Tibial nerve (tissue), 4 donors: Measurements from ENCODE around the gene MUC2. TPM values are rescaled to one million over a fixed set of nuclear protein-coding genes. Genes with fewer than 3 reads are reported as not detected.

ENCODE experiments used
- DNase-seq, 2 donors: peaks; one replicate each; pipeline ENCODE4 v3.0.0-alpha.2; 2019; ENCODE audit warnings: low spot score in 2 of 2
- H3K27ac ChIP-seq, 4 donors: fragments of 200-600 bp; sonication (generic) in 3 of 4; one replicate each; pipeline ENCODE4 v1.5.1; 2017 to 2019; ENCODE audit warnings: mild to moderate bottlenecking in 1 of 4
- H3K27me3 ChIP-seq, 2 donors: fragments of 200-600 bp; sonication (generic) in 1 of 2; one replicate each; pipeline versions ENCODE4 v1.5.1 to v1.6.0; 2017 to 2019
- H3K36me3 ChIP-seq, 3 donors: fragments of 200-600 bp; sonication (generic); one replicate each; pipeline ENCODE4 v1.5.1; 2018 to 2019
- H3K4me1 ChIP-seq, 4 donors: fragments of 200-600 bp; sonication (generic) in 3 of 4; one replicate each; pipeline ENCODE4 v1.5.1; 2017 to 2019
- H3K4me3 ChIP-seq, 4 donors: fragments of 200-600 bp; sonication (generic) in 3 of 4; one replicate each; pipeline ENCODE4 v1.5.1; 2017 to 2019; ENCODE audit warnings: mild to moderate bottlenecking in 1 of 4, moderate library complexity in 1 of 4
- H3K9me3 ChIP-seq, 4 donors: fragments of 200-600 bp; sonication (generic) in 3 of 4; one replicate each; pipeline ENCODE4 v1.5.1; 2017 to 2019
- CTCF ChIP-seq, 5 experiments: fragments of 200-600 bp in 3 of 5; fragments of 450-650 bp in 2 of 5; sonication (generic) in 3 of 5; IDR thresholded peaks; one replicate each; pipeline ENCODE4 v1.5.1; 2016 to 2019; ENCODE audit warnings: antibody characterized with exemption in 5 of 5, mild to moderate bottlenecking in 3 of 5, moderate library complexity in 2 of 5
- EP300 ChIP-seq, 2 donors: sonication (generic); formaldehyde crosslinking; IDR thresholded peaks; one replicate each; pipeline ENCODE4 v1.6.1; 2017; ENCODE audit warnings: antibody characterized with exemption in 2 of 2, mild to moderate bottlenecking in 1 of 2
- POLR2A ChIP-seq, 2 donors: fragments of 450-650 bp; IDR thresholded peaks; one replicate each; pipeline ENCODE4 v1.6.1; 2017; ENCODE audit warnings: antibody characterized with exemption in 2 of 2, mild to moderate bottlenecking in 2 of 2, moderate library complexity in 2 of 2
- WGBS, 2 donors: methylation state at CpG; one replicate each; pipeline ENCODE4 v1.1.5; 2018; 5-methylcytosine and 5-hydroxymethylcytosine counted together
- total RNA-seq, 4 donors: library from RNA; depleted of rRNA; stranded (reverse); fragments of >200 nt; gene quantifications; one replicate each; pipeline ENCODE4 v1.1.0, GENCODE V29; 2016

MUC2 gene
- total RNA-seq, 4 donors from 2014 or later: not detected

DNA sequence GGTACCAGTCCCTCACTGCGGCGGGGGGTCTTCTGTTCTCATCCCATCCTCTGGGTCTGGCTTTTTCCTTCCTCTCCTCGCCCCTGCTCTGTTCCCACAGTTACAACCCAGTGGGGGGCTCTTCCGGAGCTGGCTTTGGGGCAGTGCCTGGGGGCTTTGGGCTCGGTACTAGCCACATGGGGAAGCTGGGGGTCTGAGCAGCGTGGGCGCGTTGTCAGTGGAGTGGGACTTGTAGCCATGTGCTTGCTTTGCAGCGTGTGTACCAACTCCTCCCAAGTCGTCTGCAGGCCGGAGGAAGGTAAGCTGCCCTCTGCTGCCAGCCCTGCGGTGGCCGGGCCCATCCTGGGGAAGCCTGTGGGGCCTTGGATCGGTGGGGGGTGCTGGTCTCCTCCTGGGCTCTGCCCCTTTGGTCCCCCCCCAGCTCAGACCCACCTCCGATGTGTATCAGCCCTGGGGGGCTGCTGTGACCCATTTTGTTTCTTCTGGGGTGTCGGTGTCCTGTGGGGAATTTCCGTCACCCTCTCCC is 17.5 kb downstream of the MUC2 start:
- no peak overlapping the region for H3K4me3 ChIP-seq
- no peak for DNase-seq
- no peaks in the 10 kb centered on the region for H3K27me3 ChIP-seq
- no peaks in the 10 kb centered on the region for H3K36me3 ChIP-seq
- WGBS, 2 donors: 69 to 70% methylated on average over 16 to 17 of the region's 17 CpGs
- no peaks in the 10 kb centered on the region for H3K9me3 ChIP-seq
- TF ChIP-seq POLR2A (IDR thresholded peaks at IDR 0.05) (no peak), EP300 (IDR thresholded peaks at IDR 0.05) (no peak), CTCF (IDR thresholded peaks at IDR 0.05) (no peak)
- H3K4me1 ChIP-seq: no peaks in the 10 kb centered on the region
- H3K27ac ChIP-seq: no peak overlapping the region

- DNase-seq: no peak
- TF ChIP-seq CTCF (IDR thresholded peaks at IDR 0.05) (no peak), EP300 (IDR thresholded peaks at IDR 0.05) (no peak), POLR2A (IDR thresholded peaks at IDR 0.05) (no peak)
- Histone ChIP-seq H3K36me3 (no peaks in the 10 kb centered on the region), H3K27me3 (no peaks in the 10 kb centered on the region), H3K9me3 (no peaks in the 10 kb centered on the region), H3K4me1 (no peaks in the 10 kb centered on the region), H3K4me3 (no peak overlapping the region), H3K27ac (no peak overlapping the region)
- 73 to 76% methylated on average over 7 of the region's 7 CpGs for WGBS, 2 donors
These were observed 18.2 kb downstream of the MUC2 start for GRCh38 chr11:1092919-1093318.

DNA sequence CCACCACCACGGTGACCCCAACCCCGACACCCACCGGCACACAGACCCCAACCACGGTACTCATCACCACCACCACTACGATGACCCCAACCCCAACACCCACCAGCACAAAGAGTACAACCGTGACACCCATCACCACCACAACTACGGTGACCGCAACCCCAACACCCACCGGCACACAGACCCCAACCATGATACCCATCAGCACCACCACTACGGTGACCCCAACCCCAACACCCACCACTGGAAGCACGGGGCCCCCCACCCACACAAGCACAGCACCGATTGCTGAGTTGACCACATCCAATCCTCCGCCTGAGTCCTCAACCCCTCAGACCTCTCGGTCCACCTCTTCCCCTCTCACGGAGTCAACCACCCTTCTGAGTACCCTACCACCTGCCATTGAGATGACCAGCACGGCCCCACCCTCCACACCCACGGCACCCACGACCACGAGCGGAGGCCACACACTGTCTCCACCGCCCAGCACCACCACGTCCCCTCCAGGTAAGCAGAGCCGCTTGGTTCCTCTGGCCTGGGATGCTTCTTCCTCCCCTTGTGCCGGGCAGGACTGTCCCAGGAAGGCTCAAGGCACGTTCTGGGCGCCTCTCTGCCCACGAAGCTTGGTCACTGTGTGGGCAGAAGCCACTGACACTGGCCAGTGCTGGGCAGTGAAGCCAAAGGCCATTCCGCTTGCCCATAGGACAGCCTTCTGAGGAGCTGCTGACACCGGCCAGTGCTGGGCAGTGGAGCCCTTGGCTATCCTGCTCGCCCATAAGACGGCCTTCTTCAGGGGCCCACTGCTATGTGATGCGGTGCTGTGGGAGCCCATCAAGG is 25.1 kb downstream of the MUC2 start:
- TF ChIP-seq CTCF (IDR thresholded peaks at IDR 0.05): no peak
- TF ChIP-seq EP300 (IDR thresholded peaks at IDR 0.05): no peak
- TF ChIP-seq POLR2A (IDR thresholded peaks at IDR 0.05): no peak
- Histone ChIP-seq H3K4me3 (no peak overlapping the region), H3K27ac (no peak overlapping the region), H3K36me3 (no peaks in the 10 kb centered on the region), H3K27me3 (no peaks in the 10 kb centered on the region), H3K4me1 (no peaks in the 10 kb centered on the region), H3K9me3 (no peaks in the 10 kb centered on the region)
- 91% methylated on average over 27 to 32 of the region's 32 CpGs for WGBS, 2 donors
- DNase-seq: no peak

GRCh38 chr11:1100417-1101245 is 26.0 kb downstream of the MUC2 start:
- H3K27me3 ChIP-seq: no peaks in the 10 kb centered on the region
- no peak for TF ChIP-seq EP300 (IDR thresholded peaks at IDR 0.05)
- TF ChIP-seq POLR2A (IDR thresholded peaks at IDR 0.05): no peak
- no peak for TF ChIP-seq CTCF (IDR thresholded peaks at IDR 0.05)
- no peak overlapping the region for H3K27ac ChIP-seq
- WGBS, 2 donors: 89 to 92% methylated on average over 24 to 33 of the region's 33 CpGs
- no peak for DNase-seq
- no peaks in the 10 kb centered on the region for H3K36me3 ChIP-seq
- H3K4me3 ChIP-seq: no peak overlapping the region
- no peaks in the 10 kb centered on the region for H3K4me1 ChIP-seq
- H3K9me3 ChIP-seq: no peaks in the 10 kb centered on the region
